HepG2 (cell line): ENCODE data around the gene TRDN. TPM values are rescaled to one million over a fixed set of nuclear protein-coding genes. Genes with fewer than 3 reads are reported as not detected.

Experiments
- ATAC-seq: fragments of 200-7000 bp; cut with Tn5 transposase; 3 replicates; pipeline ENCODE4 v1.9.1; 2020; ENCODE audit warnings: mild to moderate bottlenecking, moderate library complexity
- BruUV-seq: library from RNA; stranded (reverse); fragments of 400-500 nt; replicated peaks from 2 replicates; lab custom pipeline; 2021; lab: Mats Ljungman, UMichigan
- CTCF ChIA-PET: fragments of 300-600 bp; formaldehyde crosslinking; extraction: SDS; loops from one replicate; lab custom pipeline; 2021; ENCODE audit warnings: low total read pairs, inconsistent platforms, low intra/inter-chr PET ratio; lab: Yijun Ruan, JAX
- POLR2A ChIA-PET: fragments of 350-600 bp; sonication (Branson Sonifier 250); formaldehyde crosslinking; loops from one replicate; lab custom pipeline; 2020; ENCODE audit warnings: antibody characterized with exemption, inconsistent platforms; lab: Yijun Ruan, JAX
- DNase-seq: peaks from one replicate; pipeline ENCODE4 v3.0.0-alpha.2; 2015; ENCODE audit warnings: low spot score
- FAIRE-seq: peaks from 3 replicates; lab custom pipeline; 2011; peaks lifted over from hg19 to GRCh38; lab: Jason Lieb, UNC
- H2AFZ ChIP-seq: one replicate; pipeline ENCODE4 v1.6.1; 2011; ENCODE audit warnings: low read length, inconsistent platforms
- H3K27ac ChIP-seq: fragments of 300-600 bp; 3 replicates; pipeline ENCODE4 v1.8.0; 2011; ENCODE audit warnings: mixed run types, mild to moderate bottlenecking, mixed read lengths, low read length, inconsistent platforms; ENCODE audit not compliant: insufficient read depth; ENCODE audit errors: extremely low read length
- H3K27me3 ChIP-seq, 2 experiments: fragments of 200-600 bp in 1 of 2; 2 replicates in 1 of 2; 3 replicates in 1 of 2; pipeline versions ENCODE4 v1.6.0 to v1.8.0; 2011; ENCODE audit warnings: low read length in 2 of 2, mild to moderate bottlenecking in 2 of 2, moderate library complexity in 2 of 2, inconsistent platforms in 1 of 2; ENCODE audit not compliant: insufficient read depth in 2 of 2, control insufficient read depth in 1 of 2
- H3K36me3 ChIP-seq, 2 experiments: fragments of 200-600 bp in 1 of 2; replicated peaks in 1 of 2; 2 replicates in 1 of 2; 3 replicates in 1 of 2; pipeline versions ENCODE4 v1.5.1 to v1.8.0; 2011; ENCODE audit warnings: low read length in 2 of 2, inconsistent platforms in 1 of 2; ENCODE audit not compliant: insufficient read depth in 2 of 2, control insufficient read depth in 1 of 2
- H3K4me1 ChIP-seq: 2 replicates; pipeline ENCODE4 v1.5.1; 2012; ENCODE audit warnings: low read length, inconsistent platforms; ENCODE audit not compliant: insufficient read depth
- H3K4me2 ChIP-seq: 2 replicates; pipeline ENCODE4 v1.6.0; 2011; ENCODE audit warnings: low read depth, low read length, inconsistent platforms
- H3K4me3 ChIP-seq, 3 experiments: fragments of 200-600 bp in 1 of 3; sonication (generic), shearing (Covaris generic) in 1 of 3; replicated peaks in 1 of 3; 2 replicates each; pipeline ENCODE4 v1.5.1; 2011 to 2016; ENCODE audit warnings: low read length in 3 of 3, inconsistent platforms in 2 of 3, low read depth in 2 of 3, mild to moderate bottlenecking in 2 of 3, control low read depth in 1 of 3, mixed read lengths in 1 of 3; ENCODE audit not compliant: insufficient read depth in 1 of 3
- H3K79me2 ChIP-seq: one replicate; pipeline ENCODE4 v1.6.1; 2011; ENCODE audit warnings: low read length, inconsistent platforms; ENCODE audit not compliant: insufficient read depth
- H3K9ac ChIP-seq: 2 replicates; pipeline ENCODE4 v1.6.0; 2011; ENCODE audit warnings: mild to moderate bottlenecking, low read depth, low read length, inconsistent platforms; ENCODE audit not compliant: insufficient read depth
- H3K9me3 ChIP-seq: 2 replicates; pipeline ENCODE4 v1.5.1; 2012; ENCODE audit warnings: mild to moderate bottlenecking, low read length
- H4K20me1 ChIP-seq: 2 replicates; pipeline ENCODE4 v1.6.0; 2011; ENCODE audit warnings: inconsistent platforms, mild to moderate bottlenecking, low read length, moderate library complexity; ENCODE audit not compliant: insufficient read depth
- ISL2 ChIP-seq: sonication (generic); formaldehyde crosslinking; IDR thresholded peaks from 2 replicates; pipeline ENCODE4 v1.5.0; 2020; ENCODE audit warnings: missing genetic modification reagents
- KLF13 ChIP-seq: sonication (generic); formaldehyde crosslinking; IDR thresholded peaks from 2 replicates; pipeline ENCODE4 v1.4.0; 2020; ENCODE audit warnings: mild to moderate bottlenecking, missing genetic modification reagents
- PHF5A ChIP-seq: IDR thresholded peaks from one replicate; pipeline ENCODE4 v1.6.1; 2018; ENCODE audit warnings: low read depth, missing genetic modification reagents; ENCODE audit not compliant: unreplicated experiment
- POLR2A ChIP-seq, 2 experiments: IDR thresholded peaks; 2 replicates each; pipeline ENCODE4 v1.6.1; 2011; ENCODE audit warnings: low read depth in 2 of 2, low read length in 2 of 2, mild to moderate bottlenecking in 1 of 2, moderate library complexity in 1 of 2; ENCODE audit not compliant: insufficient read depth in 1 of 2
- TOPORS ChIP-seq: sonication (generic); formaldehyde crosslinking; IDR thresholded peaks from 2 replicates; pipeline ENCODE4 v1.8.0; 2023; ENCODE audit warnings: mild to moderate bottlenecking, missing genetic modification reagents
- ZNF441 ChIP-seq: sonication (generic); formaldehyde crosslinking; IDR thresholded peaks from 2 replicates; pipeline ENCODE4 v1.7.0; 2021; ENCODE audit warnings: missing genetic modification reagents, borderline replicate concordance
- ZNF512 ChIP-seq: sonication (generic); formaldehyde crosslinking; IDR thresholded peaks from 2 replicates; pipeline ENCODE4 v1.4.0; 2020; ENCODE audit warnings: mild to moderate bottlenecking, missing genetic modification reagents
- ZNF563 ChIP-seq: sonication (generic); formaldehyde crosslinking; IDR thresholded peaks from 2 replicates; pipeline ENCODE4 v1.8.0; 2022; ENCODE audit warnings: mild to moderate bottlenecking, moderate library complexity, missing genetic modification reagents
- ZNF768 ChIP-seq: sonication (generic); formaldehyde crosslinking; IDR thresholded peaks from 2 replicates; pipeline ENCODE4 v1.4.0; 2020; ENCODE audit warnings: missing genetic modification reagents
- ZZZ3 ChIP-seq: sonication (generic); formaldehyde crosslinking; IDR thresholded peaks from 2 replicates; pipeline ENCODE4 v1.4.0; 2020; ENCODE audit warnings: missing genetic modification reagents, mild to moderate bottlenecking, borderline replicate concordance
- WGBS: methylation state at CpG from one replicate; pipeline ENCODE4 v1.1.6; 2017; ENCODE audit warnings: low lambda C conversion rate; 5-methylcytosine and 5-hydroxymethylcytosine counted together
- in situ Hi-C: cut with HindIII; loops from 2 replicates; pipeline ENCODE4 v1.10.0; 2017; ENCODE audit warnings: low pct_unique_long_range_greater_than_20kb; ENCODE audit not compliant: extremely low pct_ligation_motif_present
- intact Hi-C: fragments of 100-400 bp; cut with micrococcal nuclease; formaldehyde crosslinking; loops from one replicate; pipeline ENCODE4 v1.10.0; 2022; ENCODE audit not compliant: unreplicated experiment
- polyA plus RNA-seq, 8 experiments: library from polyadenylated mRNA; depleted of rRNA in 3 of 8; stranded (reverse) in 7 of 8; unstranded in 1 of 8; fragments of >200 nt; fragmentation: Illumina TruSeq in 4 of 8; extraction: Trizol in 4 of 8; gene quantifications; 2 replicates each; pipeline versions ENCODE4 v1.2.1 to v1.2.3, GENCODE V29; 2011 to 2016; ENCODE audit warnings: low read depth in 4 of 8, missing spikeins in 1 of 8, mixed read lengths in 1 of 8; ENCODE audit not compliant: insufficient read depth in 1 of 8
- total RNA-seq, 5 experiments: library from RNA; depleted of rRNA; stranded (reverse); fragments of >200 nt; fragmentation: Illumina TruSeq; extraction: Trizol; gene quantifications; 2 replicates each; pipeline ENCODE4 v1.2.3, GENCODE V29; 2016; ENCODE audit warnings: low read depth in 1 of 5
- TF ChIP-seq, protein P1 (sequence below): sonication (generic); IDR thresholded peaks from 2 replicates; pipeline ENCODE4 v1.6.1; 2016; ENCODE audit warnings: low read depth, borderline replicate concordance
- TF ChIP-seq, protein P2 (sequence below): sonication (generic); formaldehyde crosslinking; IDR thresholded peaks from 2 replicates; pipeline ENCODE4 v1.4.0; 2020; ENCODE audit warnings: missing genetic modification reagents, mild to moderate bottlenecking, borderline replicate concordance
- TF ChIP-seq, protein P3 (sequence below), 2 experiments: sonication (generic) in 1 of 2; formaldehyde crosslinking in 1 of 2; IDR thresholded peaks; 2 replicates each; pipeline versions ENCODE4 v1.4.0 to v1.6.1; 2018 to 2020; ENCODE audit warnings: missing genetic modification reagents in 2 of 2, borderline replicate concordance in 1 of 2, low read depth in 1 of 2, mild to moderate bottlenecking in 1 of 2, missing biosample characterization in 1 of 2

The TRDN gene
- total and polyA plus RNA-seq, 2 of the 13 experiments (the other 11 are each of a cell fraction or from before 2014, with no cell fraction given) = not detected

- TF ChIP-seq, protein P1, sequence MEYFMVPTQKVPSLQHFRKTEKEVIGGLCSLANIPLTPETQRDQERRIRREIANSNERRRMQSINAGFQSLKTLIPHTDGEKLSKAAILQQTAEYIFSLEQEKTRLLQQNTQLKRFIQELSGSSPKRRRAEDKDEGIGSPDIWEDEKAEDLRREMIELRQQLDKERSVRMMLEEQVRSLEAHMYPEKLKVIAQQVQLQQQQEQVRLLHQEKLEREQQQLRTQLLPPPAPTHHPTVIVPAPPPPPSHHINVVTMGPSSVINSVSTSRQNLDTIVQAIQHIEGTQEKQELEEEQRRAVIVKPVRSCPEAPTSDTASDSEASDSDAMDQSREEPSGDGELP = no peak
- TF ChIP-seq ISL2 (CRISPR knock-in tag) (no peak), TOPORS (no peak), PHF5A (CRISPR knock-in tag) (no peak), ZNF441 (CRISPR knock-in tag) (no peak)
Observed at GRCh38 chr6:123551939-123552707, 84.6 kb downstream of the TRDN start (continued).

GRCh38 chr6:123550052-123550617 lies 86.6 kb downstream of the TRDN start:
- ChIA-PET CTCF (no interaction called here), POLR2A (no interaction called here)
- no peak for FAIRE-seq
- no peak for ATAC-seq
- no peaks in the 10 kb centered on the region for H3K4me1 ChIP-seq
- H3K27ac ChIP-seq = no peak overlapping the region
- no peaks in the 10 kb centered on the region for H3K9me3 ChIP-seq
- H4K20me1 ChIP-seq = no peaks in the 10 kb centered on the region
- no peak overlapping the region for H3K4me2 ChIP-seq
- DNase-seq = no peak
- no peak overlapping the region for H3K9ac ChIP-seq
- in situ Hi-C loops (no loop called here), intact Hi-C loops (no loop called here)
- H3K27me3 ChIP-seq = no peaks in the 10 kb centered on the region
- BruUV-seq = no TSS peak
- WGBS = 1% methylated on average over 2 of the region's 2 CpGs
- no peaks in the 10 kb centered on the region for H3K36me3 ChIP-seq
- no peaks in the 10 kb centered on the region for H3K79me2 ChIP-seq
- H2AFZ ChIP-seq = no peak overlapping the region
- H3K4me3 ChIP-seq = no peak overlapping the region
- TF ChIP-seq ZNF563 (CRISPR knock-in tag) (no peak), KLF13 (CRISPR knock-in tag) (no peak), ZZZ3 (CRISPR knock-in tag) (no peak), POLR2A (IDR thresholded peaks at IDR 0.05; ENCODE audit: insufficient read depth in 1 of 2, low read depth in 2 of 2, low read length in 2 of 2) (no peak), ZNF768 (no peak), ZNF512 (CRISPR knock-in tag) (no peak)
- TF ChIP-seq, protein P2, sequence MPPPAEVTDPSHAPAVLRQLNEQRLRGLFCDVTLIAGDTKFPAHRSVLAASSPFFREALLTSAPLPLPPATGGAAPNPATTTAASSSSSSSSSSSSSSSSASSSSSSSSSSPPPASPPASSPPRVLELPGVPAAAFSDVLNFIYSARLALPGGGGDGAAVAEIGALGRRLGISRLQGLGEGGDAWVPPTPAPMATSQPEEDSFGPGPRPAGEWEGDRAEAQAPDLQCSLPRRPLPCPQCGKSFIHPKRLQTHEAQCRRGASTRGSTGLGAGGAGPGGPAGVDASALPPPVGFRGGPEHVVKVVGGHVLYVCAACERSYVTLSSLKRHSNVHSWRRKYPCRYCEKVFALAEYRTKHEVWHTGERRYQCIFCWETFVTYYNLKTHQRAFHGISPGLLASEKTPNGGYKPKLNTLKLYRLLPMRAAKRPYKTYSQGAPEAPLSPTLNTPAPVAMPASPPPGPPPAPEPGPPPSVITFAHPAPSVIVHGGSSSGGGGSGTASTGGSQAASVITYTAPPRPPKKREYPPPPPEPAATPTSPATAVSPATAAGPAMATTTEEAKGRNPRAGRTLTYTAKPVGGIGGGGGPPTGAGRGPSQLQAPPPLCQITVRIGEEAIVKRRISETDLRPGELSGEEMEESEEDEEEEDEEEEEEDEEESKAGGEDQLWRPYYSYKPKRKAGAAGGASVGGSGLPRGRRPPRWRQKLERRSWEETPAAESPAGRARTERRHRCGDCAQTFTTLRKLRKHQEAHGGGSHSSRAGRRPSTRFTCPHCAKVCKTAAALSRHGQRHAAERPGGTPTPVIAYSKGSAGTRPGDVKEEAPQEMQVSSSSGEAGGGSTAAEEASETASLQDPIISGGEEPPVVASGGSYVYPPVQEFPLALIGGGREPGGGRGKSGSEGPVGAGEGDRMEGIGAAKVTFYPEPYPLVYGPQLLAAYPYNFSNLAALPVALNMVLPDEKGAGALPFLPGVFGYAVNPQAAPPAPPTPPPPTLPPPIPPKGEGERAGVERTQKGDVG = no peak
- TF ChIP-seq, protein P3, sequence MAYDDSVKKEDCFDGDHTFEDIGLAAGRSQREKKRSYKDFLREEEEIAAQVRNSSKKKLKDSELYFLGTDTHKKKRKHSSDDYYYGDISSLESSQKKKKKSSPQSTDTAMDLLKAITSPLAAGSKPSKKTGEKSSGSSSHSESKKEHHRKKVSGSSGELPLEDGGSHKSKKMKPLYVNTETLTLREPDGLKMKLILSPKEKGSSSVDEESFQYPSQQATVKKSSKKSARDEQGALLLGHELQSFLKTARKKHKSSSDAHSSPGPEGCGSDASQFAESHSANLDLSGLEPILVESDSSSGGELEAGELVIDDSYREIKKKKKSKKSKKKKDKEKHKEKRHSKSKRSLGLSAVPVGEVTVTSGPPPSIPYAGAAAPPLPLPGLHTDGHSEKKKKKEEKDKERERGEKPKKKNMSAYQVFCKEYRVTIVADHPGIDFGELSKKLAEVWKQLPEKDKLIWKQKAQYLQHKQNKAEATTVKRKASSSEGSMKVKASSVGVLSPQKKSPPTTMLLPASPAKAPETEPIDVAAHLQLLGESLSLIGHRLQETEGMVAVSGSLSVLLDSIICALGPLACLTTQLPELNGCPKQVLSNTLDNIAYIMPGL (CRISPR knock-in tag; IDR thresholded peaks at IDR 0.05; ENCODE audit: borderline replicate concordance in 1 of 2, low read depth in 1 of 2) = no peak
